H4 (cell line): ENCODE measurements around the gene DHX16. TPM values are rescaled to one million over a fixed set of nuclear protein-coding genes. Genes with fewer than 3 reads are reported as not detected.
"Not testable (repeated sequence)": the region's sequence is repeated elsewhere in the genome, so short reads cannot be mapped to it uniquely, and the experiment has no call there.

ENCODE experiments used
- DNase-seq: peaks from one replicate; pipeline ENCODE4 v3.0.0-alpha.2; 2015; ENCODE audit warnings: low spot score
- total RNA-seq: library from RNA; depleted of rRNA; stranded (reverse); fragments of >200 nt; shearing (Covaris generic); gene quantifications from 2 replicates; pipeline ENCODE4 v1.2.3, GENCODE V29; 2014

Gene DHX16
- total RNA-seq, 1 experiment from 2014 or later, result 29.9 TPM

- DNase-seq, result no peak
Observed at GRCh38 chr6:30679765-30680535, 7.1 kb upstream of the DHX16 start.

GRCh38 chr6:30678964-30679726 lies 6.3 kb upstream of the DHX16 start:
- peak; percentile 29 for DNase-seq

GRCh38 chr6:30676660-30677285 lies 4.0 kb upstream of the DHX16 start:
- DNase-seq, result no peak

GRCh38 chr6:30670760-30671527 lies 1.9 kb downstream of the DHX16 start:
- DNase-seq, result no peak

- not testable (repeated sequence) for DNase-seq
Observed at GRCh38 chr6:30666300-30666699, 6.5 kb downstream of the DHX16 start.

GRCh38 chr6:30664994-30665767 lies 7.6 kb downstream of the DHX16 start:
- no peak for DNase-seq

- not testable (repeated sequence) for DNase-seq
Observed at GRCh38 chr6:30657922-30658321, 14.9 kb downstream of the DHX16 start.

GRCh38 chr6:30657454-30657853 lies 15.4 kb downstream of the DHX16 start:
- no peak for DNase-seq

GRCh38 chr6:30656513-30656912 lies 16.3 kb downstream of the DHX16 start:
- no peak for DNase-seq

- DNase-seq, result no peak
Observed at GRCh38 chr6:30655743-30656094, 17.1 kb downstream of the DHX16 start.

GRCh38 chr6:30654798-30655742 lies 17.7 kb downstream of the DHX16 start:
- no peak for DNase-seq

- DNase-seq, result no peak
Observed at GRCh38 chr6:30651143-30651542, 21.7 kb downstream of the DHX16 start.

GRCh38 chr6:30647242-30648116 lies 25.3 kb downstream of the DHX16 start:
- peak; percentile 49 for DNase-seq

GRCh38 chr6:30646450-30647241 lies 26.2 kb downstream of the DHX16 start, which contains the start of gene C6orf136:
TSS of gene C6orf136 (plus strand) at chr6:30647133. CDS start at chr6:30647232, 99 bp downstream.
- DNase-seq, result peak; percentile 91

GRCh38 chr6:30645989-30646388 lies 26.8 kb downstream of the DHX16 start:
- DNase-seq, result no peak

GRCh38 chr6:30644769-30645168 lies 28.0 kb downstream of the DHX16 start:
- DNase-seq, result no peak

- DNase-seq, result no peak
Observed at GRCh38 chr6:30643656-30644055, 29.1 kb downstream of the DHX16 start.

- DNase-seq, result no peak
Observed at GRCh38 chr6:30641048-30641447, 31.8 kb downstream of the DHX16 start.
